ENCODE measurements around the gene HMGB2.

GRCh38 chr4:173332021-173332487, 2.1 kb downstream of the HMGB2 start:
- TF ChIP-seq, protein P1, sequence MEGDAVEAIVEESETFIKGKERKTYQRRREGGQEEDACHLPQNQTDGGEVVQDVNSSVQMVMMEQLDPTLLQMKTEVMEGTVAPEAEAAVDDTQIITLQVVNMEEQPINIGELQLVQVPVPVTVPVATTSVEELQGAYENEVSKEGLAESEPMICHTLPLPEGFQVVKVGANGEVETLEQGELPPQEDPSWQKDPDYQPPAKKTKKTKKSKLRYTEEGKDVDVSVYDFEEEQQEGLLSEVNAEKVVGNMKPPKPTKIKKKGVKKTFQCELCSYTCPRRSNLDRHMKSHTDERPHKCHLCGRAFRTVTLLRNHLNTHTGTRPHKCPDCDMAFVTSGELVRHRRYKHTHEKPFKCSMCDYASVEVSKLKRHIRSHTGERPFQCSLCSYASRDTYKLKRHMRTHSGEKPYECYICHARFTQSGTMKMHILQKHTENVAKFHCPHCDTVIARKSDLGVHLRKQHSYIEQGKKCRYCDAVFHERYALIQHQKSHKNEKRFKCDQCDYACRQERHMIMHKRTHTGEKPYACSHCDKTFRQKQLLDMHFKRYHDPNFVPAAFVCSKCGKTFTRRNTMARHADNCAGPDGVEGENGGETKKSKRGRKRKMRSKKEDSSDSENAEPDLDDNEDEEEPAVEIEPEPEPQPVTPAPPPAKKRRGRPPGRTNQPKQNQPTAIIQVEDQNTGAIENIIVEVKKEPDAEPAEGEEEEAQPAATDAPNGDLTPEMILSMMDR (IDR thresholded peaks at IDR 0.05) = no peak
- TF ChIP-seq POLR2A (IDR thresholded peaks at IDR 0.05) (no peak), EP300 (IDR thresholded peaks at IDR 0.05) (no peak)

Data from gastroesophageal sphincter (tissue), 3 donors.